ENCODE measurements around the gene CFAP92. TPM values are rescaled to one million over a fixed set of nuclear protein-coding genes. Genes with fewer than 3 reads are reported as not detected.
"Not testable (repeated sequence)": the region's sequence is repeated elsewhere in the genome, so short reads cannot be mapped to it uniquely, and the experiment has no call there.

The CFAP92 gene
- total and polyA plus RNA-seq, 7 experiments from 2014 or later: 0.10 to 1.4 (median 0.46) TPM

GRCh38 chr3:128929364-128929763 lies 64.5 kb downstream of the CFAP92 start:
- Mint-ChIP-seq H3K27me3 (peaks cover 0 to 15% (median 0%) of the 10 kb centered on the region in 5 donors), H3K9me3 (peaks cover 0 to 27% (median 0%) of the 10 kb centered on the region in 11 donors), H3K4me3 (no peak overlapping the region), H3K36me3 (peaks cover 0 to 13% (median 0%) of the 10 kb centered on the region in 5 donors), H3K27ac (no peak overlapping the region), H3K4me1 (peaks cover 3 to 14% (median 13%) of the 10 kb centered on the region in 7 donors)
- no peaks in the 10 kb centered on the region for H3K9me3 ChIP-seq (ENCODE audit: control insufficient read depth in 2 of 3, low read length in 3 of 3)
- no peaks in the 10 kb centered on the region for H3K36me3 ChIP-seq (ENCODE audit: control insufficient read depth in 2 of 3, insufficient read depth in 3 of 3, low read length in 3 of 3)
- no peak overlapping the region for H3K4me3 ChIP-seq (ENCODE audit: low read length)
- ChIA-PET POLR2A (no interaction called here), CTCF (no interaction called here)
- intact Hi-C loops (cut with micrococcal nuclease): no loop called here
- peaks cover 0 to 4% of the 10 kb centered on the region in 2 donors for H3K4me1 ChIP-seq (ENCODE audit: control insufficient read depth in 2 of 2, insufficient read depth in 2 of 2, low read length in 2 of 2)
- no peak overlapping the region for H3K27ac ChIP-seq (ENCODE audit: low read depth, low read length)
- ATAC-seq (no peak), DNase-seq (no peak)
- no peaks in the 10 kb centered on the region for H3K27me3 ChIP-seq (ENCODE audit: control insufficient read depth in 2 of 2, insufficient read depth in 2 of 2, low read length in 2 of 2)

- ChIA-PET CTCF (interaction anchor here (0.6 to 6.5 kb wide), 4 partner anchors 15 to 243 kb away, joined by 3 to 85 read pairs (median 4); partner anchors contain the start of gene ACAD9), POLR2A (interaction anchor here (0.7 to 3.9 kb wide), 10 partner anchors 9 to 392 kb away, joined by 3 to 46 read pairs (median 5); partner anchors contain the start of gene ACAD9)
- not testable (repeated sequence) for DNase-seq; H3K9me3 ChIP-seq (ENCODE audit: control insufficient read depth in 2 of 3, low read length in 3 of 3); H3K27me3 Mint-ChIP-seq; H3K4me3 ChIP-seq (ENCODE audit: low read length); H3K27me3 ChIP-seq (ENCODE audit: control insufficient read depth in 2 of 2, insufficient read depth in 2 of 2, low read length in 2 of 2); H3K36me3 ChIP-seq (ENCODE audit: control insufficient read depth in 2 of 3, insufficient read depth in 3 of 3, low read length in 3 of 3); ATAC-seq
- peaks cover 5 to 48% (median 18%) of the 10 kb centered on the region in 5 donors for H3K36me3 Mint-ChIP-seq
- peaks cover 20 to 63% (median 52%) of the 10 kb centered on the region in 7 donors for H3K4me1 Mint-ChIP-seq
- Histone ChIP-seq H3K27ac (ENCODE audit: low read depth, low read length) (peak overlapping the region; percentile 63), H3K4me1 (ENCODE audit: control insufficient read depth in 2 of 2, insufficient read depth in 2 of 2, low read length in 2 of 2) (peaks cover 13 to 23% of the 10 kb centered on the region in 2 donors)
- peaks cover 0 to 31% (median 7%) of the 10 kb centered on the region in 11 donors for H3K9me3 Mint-ChIP-seq
- peak overlapping the region; percentile 75 to 96 (median 89) for H3K27ac Mint-ChIP-seq
- peak overlapping the region; percentile 75 to 87 (median 84) for H3K4me3 Mint-ChIP-seq
- intact Hi-C loops (cut with micrococcal nuclease): loop anchor here (1.0 to 5.0 kb wide), 10 partner anchors 45 to 307 kb away; partner anchors contain the start of genes ACAD9 (in 2 of the 2) and RPN1 (in 1 of the 2)
Observed at GRCh38 chr3:128923986-128924385, 69.9 kb downstream of the CFAP92 start.

- peak overlapping the region; percentile 63 for H3K27ac ChIP-seq (ENCODE audit: low read depth, low read length)
- ATAC-seq: peak; percentile 68
- H3K4me3 Mint-ChIP-seq: peak overlapping the region; percentile 75 to 87 (median 84)
Observed at GRCh38 chr3:128923576-128923975, 70.3 kb downstream of the CFAP92 start.

GRCh38 chr3:128922804-128923459 lies 70.9 kb downstream of the CFAP92 start:
- intact Hi-C loops (cut with micrococcal nuclease): loop anchor here (1.0 to 5.0 kb wide), 10 partner anchors 44 to 306 kb away; partner anchors contain the start of genes ACAD9 (in 2 of the 2) and RPN1 (in 1 of the 2)

More at GRCh38 chr3:128923576-128923975, 70.3 kb downstream of the CFAP92 start:
- CTCF ChIA-PET: interaction anchor here (0.9 to 6.5 kb wide), 5 partner anchors 39 to 243 kb away, joined by 3 to 85 read pairs (median 4); partner anchors contain the start of gene ACAD9
- Mint-ChIP-seq H3K9me3 (peaks cover 0 to 32% (median 8%) of the 10 kb centered on the region in 11 donors), H3K27ac (peak overlapping the region; percentile 75 to 96 (median 89)), H3K27me3 (peaks cover 0 to 8% (median 0%) of the 10 kb centered on the region in 5 donors), H3K4me1 (peaks cover 20 to 64% (median 52%) of the 10 kb centered on the region in 7 donors), H3K36me3 (peaks cover 5 to 51% (median 22%) of the 10 kb centered on the region in 5 donors)
- DNase-seq: peak in 6 of 9 donors; percentile 9 to 49 (median 36)
- intact Hi-C loops (cut with micrococcal nuclease): loop anchor here (1.0 to 5.0 kb wide), 10 partner anchors 44 to 306 kb away; partner anchors contain the start of genes ACAD9 (in 2 of the 2) and RPN1 (in 1 of the 2)
- Histone ChIP-seq H3K27me3 (ENCODE audit: control insufficient read depth in 2 of 2, insufficient read depth in 2 of 2, low read length in 2 of 2) (no peaks in the 10 kb centered on the region), H3K4me1 (ENCODE audit: control insufficient read depth in 2 of 2, insufficient read depth in 2 of 2, low read length in 2 of 2) (peaks cover 13 to 23% of the 10 kb centered on the region in 2 donors), H3K36me3 (ENCODE audit: control insufficient read depth in 2 of 3, insufficient read depth in 3 of 3, low read length in 3 of 3) (no peaks in the 10 kb centered on the region), H3K4me3 (ENCODE audit: low read length) (peak overlapping the region; percentile 41), H3K9me3 (ENCODE audit: control insufficient read depth in 2 of 3, low read length in 3 of 3) (no peaks in the 10 kb centered on the region)
- POLR2A ChIA-PET: interaction anchor here (0.6 to 3.9 kb wide), 13 partner anchors 9 to 393 kb away, joined by 3 to 46 read pairs (median 4); partner anchors contain the start of gene ACAD9

GRCh38 chr3:128919988-128920387 lies 73.9 kb downstream of the CFAP92 start:
- ATAC-seq (no peak), DNase-seq (no peak)
- Mint-ChIP-seq H3K9me3 (peaks cover 0 to 28% (median 12%) of the 10 kb centered on the region in 11 donors), H3K27me3 (no peaks in the 10 kb centered on the region), H3K36me3 (peaks cover 5 to 61% (median 35%) of the 10 kb centered on the region in 5 donors), H3K4me3 (peak overlapping the region in 1 of 10 donors; percentile 53), H3K27ac (peak overlapping the region in 2 of 9 donors; percentile 31 to 77), H3K4me1 (peaks cover 20 to 58% (median 45%) of the 10 kb centered on the region in 7 donors)
- Histone ChIP-seq H3K4me3 (ENCODE audit: low read length) (no peak overlapping the region), H3K4me1 (ENCODE audit: control insufficient read depth in 2 of 2, insufficient read depth in 2 of 2, low read length in 2 of 2) (peaks cover 13 to 22% of the 10 kb centered on the region in 2 donors), H3K27ac (ENCODE audit: low read depth, low read length) (no peak overlapping the region), H3K27me3 (ENCODE audit: control insufficient read depth in 2 of 2, insufficient read depth in 2 of 2, low read length in 2 of 2) (no peaks in the 10 kb centered on the region), H3K36me3 (ENCODE audit: control insufficient read depth in 2 of 3, insufficient read depth in 3 of 3, low read length in 3 of 3) (peaks cover 0 to 17% (median 4%) of the 10 kb centered on the region in 3 experiments), H3K9me3 (ENCODE audit: control insufficient read depth in 2 of 3, low read length in 3 of 3) (no peaks in the 10 kb centered on the region)
- CTCF ChIA-PET: interaction anchor here (6.5 kb wide), 1 partner anchor 43 kb away, joined by 85 read pairs; the partner anchor contains the start of gene ACAD9
- POLR2A ChIA-PET: no interaction called here
- intact Hi-C loops (cut with micrococcal nuclease): loop anchor here in 1 of 2 donors (5.0 kb wide), 1 partner anchor 118 kb away; no protein-coding TSS in a partner anchor

More at GRCh38 chr3:128922804-128923459, 70.9 kb downstream of the CFAP92 start:
- Histone ChIP-seq H3K4me1 (ENCODE audit: control insufficient read depth in 2 of 2, insufficient read depth in 2 of 2, low read length in 2 of 2) (peaks cover 13 to 23% of the 10 kb centered on the region in 2 donors), H3K9me3 (ENCODE audit: control insufficient read depth in 2 of 3, low read length in 3 of 3) (no peaks in the 10 kb centered on the region), H3K4me3 (ENCODE audit: low read length) (peak overlapping the region; percentile 41), H3K36me3 (ENCODE audit: control insufficient read depth in 2 of 3, insufficient read depth in 3 of 3, low read length in 3 of 3) (no peaks in the 10 kb centered on the region), H3K27ac (ENCODE audit: low read depth, low read length) (peak overlapping the region; percentile 63), H3K27me3 (ENCODE audit: control insufficient read depth in 2 of 2, insufficient read depth in 2 of 2, low read length in 2 of 2) (no peaks in the 10 kb centered on the region)
- H3K27ac Mint-ChIP-seq: peak overlapping the region; percentile 75 to 96 (median 89)
- H3K9me3 Mint-ChIP-seq: peaks cover 0 to 36% (median 12%) of the 10 kb centered on the region in 11 donors
- peaks cover 5 to 54% (median 26%) of the 10 kb centered on the region in 5 donors for H3K36me3 Mint-ChIP-seq
- POLR2A ChIA-PET: interaction anchor here (0.6 to 3.9 kb wide), 13 partner anchors 8 to 393 kb away, joined by 3 to 46 read pairs (median 4); partner anchors contain the start of gene ACAD9
- peak; percentile 73 for ATAC-seq
- H3K4me3 Mint-ChIP-seq: peak overlapping the region; percentile 75 to 87 (median 84)
- CTCF ChIA-PET: interaction anchor here (0.6 to 6.5 kb wide), 10 partner anchors 15 to 393 kb away, joined by 3 to 85 read pairs (median 4); partner anchors contain the start of gene ACAD9
- H3K27me3 Mint-ChIP-seq: peaks cover 0 to 3% (median 0%) of the 10 kb centered on the region in 5 donors
- DNase-seq: peak in 8 of 9 donors; percentile 60 to 73 (median 69)
- peaks cover 20 to 66% (median 52%) of the 10 kb centered on the region in 7 donors for H3K4me1 Mint-ChIP-seq

- no peaks in the 10 kb centered on the region for H3K27me3 Mint-ChIP-seq
- peaks cover 4 to 44% (median 8%) of the 10 kb centered on the region in 3 experiments for H3K36me3 ChIP-seq (ENCODE audit: control insufficient read depth in 2 of 3, insufficient read depth in 3 of 3, low read length in 3 of 3)
- intact Hi-C loops (cut with micrococcal nuclease): no loop called here
- DNase-seq: peak in 1 of 9 donors; percentile 6
- H3K9me3 Mint-ChIP-seq: peaks cover 0 to 24% (median 7%) of the 10 kb centered on the region in 11 donors
- H3K27ac ChIP-seq (ENCODE audit: low read depth, low read length): peak overlapping the region; percentile 3
- peaks cover 5 to 57% (median 40%) of the 10 kb centered on the region in 5 donors for H3K36me3 Mint-ChIP-seq
- peak overlapping the region in 8 of 9 donors; percentile 0 to 51 (median 36) for H3K27ac Mint-ChIP-seq
- ChIA-PET CTCF (no interaction called here), POLR2A (no interaction called here)
- no peaks in the 10 kb centered on the region for H3K9me3 ChIP-seq (ENCODE audit: control insufficient read depth in 2 of 3, low read length in 3 of 3)
- no peaks in the 10 kb centered on the region for H3K27me3 ChIP-seq (ENCODE audit: control insufficient read depth in 2 of 2, insufficient read depth in 2 of 2, low read length in 2 of 2)
- peaks cover 4 to 32% (median 20%) of the 10 kb centered on the region in 7 donors for H3K4me1 Mint-ChIP-seq
- no peak overlapping the region for H3K4me3 ChIP-seq (ENCODE audit: low read length)
- H3K4me1 ChIP-seq (ENCODE audit: control insufficient read depth in 2 of 2, insufficient read depth in 2 of 2, low read length in 2 of 2): peaks cover 0 to 6% of the 10 kb centered on the region in 2 donors
- no peak overlapping the region for H3K4me3 Mint-ChIP-seq
- ATAC-seq: no peak
Observed at GRCh38 chr3:128917291-128917690, 76.6 kb downstream of the CFAP92 start.

Measured in naive thymus-derived CD4-positive, alpha-beta T cell (primary cell).